Measurements from ENCODE around the gene COL2A1. TPM values are rescaled to one million over a fixed set of nuclear protein-coding genes. Genes with fewer than 3 reads are reported as not detected.

COL2A1 gene
- total RNA-seq, 4 donors from 2014 or later: not detected

DNA sequence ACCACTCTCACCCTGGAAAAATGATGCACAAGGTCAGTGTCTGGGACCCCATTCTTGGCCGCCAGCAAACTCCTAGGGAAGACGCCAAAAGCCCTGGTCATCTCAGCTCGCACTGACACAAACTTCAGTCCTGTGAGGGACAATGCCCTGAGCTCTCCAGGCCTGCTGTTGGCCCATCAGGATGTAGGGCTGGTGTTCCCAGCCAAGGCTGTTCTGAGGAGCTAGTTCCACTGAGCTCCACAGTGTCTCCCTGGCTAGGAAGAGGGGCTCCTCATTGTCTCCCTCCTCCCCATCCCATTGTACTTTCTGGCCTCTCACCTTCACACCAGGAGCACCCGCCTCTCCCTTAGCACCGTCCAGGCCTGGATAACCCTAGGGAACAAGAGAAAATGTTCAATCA, 10.8 kb downstream of the COL2A1 start:
- TF ChIP-seq CTCF (IDR thresholded peaks at IDR 0.05; ENCODE audit: low read depth): no peak

GRCh38 chr12:47992776-47993175, 11.5 kb downstream of the COL2A1 start:
- TF ChIP-seq CTCF (IDR thresholded peaks at IDR 0.05; ENCODE audit: low read depth): no peak

- no peak for TF ChIP-seq CTCF (IDR thresholded peaks at IDR 0.05; ENCODE audit: low read depth)
Measured at GRCh38 chr12:47991106-47992061, 12.9 kb downstream of the COL2A1 start.

- TF ChIP-seq CTCF (IDR thresholded peaks at IDR 0.05; ENCODE audit: low read depth): no peak
Measured at GRCh38 chr12:47990351-47991105, 13.7 kb downstream of the COL2A1 start.

GRCh38 chr12:47989666-47990065, 14.6 kb downstream of the COL2A1 start:
- no peak for TF ChIP-seq CTCF (IDR thresholded peaks at IDR 0.05; ENCODE audit: low read depth)

DNA sequence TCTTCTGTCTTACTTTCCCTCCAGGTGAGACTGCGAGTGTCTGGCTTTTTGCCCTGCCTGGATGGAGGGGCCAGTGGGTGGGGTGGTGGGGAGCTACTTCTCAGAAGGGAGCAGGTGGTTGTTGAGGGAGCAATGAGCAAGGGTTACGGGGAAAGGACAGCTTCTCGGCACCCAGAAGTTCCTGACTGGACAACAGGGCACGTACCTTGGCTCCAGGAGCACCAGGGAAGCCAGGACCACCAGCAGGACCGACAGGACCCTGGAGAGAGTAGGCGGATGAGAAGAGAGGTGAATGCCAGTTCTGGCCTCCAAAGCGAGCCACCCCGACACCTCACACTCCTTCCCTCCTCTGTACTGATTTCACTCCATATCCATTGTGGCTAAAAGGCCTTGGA, 15.3 kb downstream of the COL2A1 start:
- TF ChIP-seq CTCF (IDR thresholded peaks at IDR 0.05; ENCODE audit: low read depth): no peak

All from subcutaneous adipose tissue (tissue), 4 donors.